GM19468 (cell line): ENCODE results near the gene PGAP1.
"Not testable (repeated sequence)": the region's sequence is repeated elsewhere in the genome, so short reads cannot be mapped to it uniquely, and the experiment has no call there.

ENCODE experiments used
- ATAC-seq: cut with Tn5 transposase; IDR thresholded peaks from one replicate; pipeline ENCODE4 v1.9.1; 2021; ENCODE audit warnings: mild to moderate bottlenecking, moderate library complexity, moderate number of reproducible peaks; ENCODE audit not compliant: unreplicated experiment; ENCODE audit errors: extremely low read depth

Gene PGAP1

DNA sequence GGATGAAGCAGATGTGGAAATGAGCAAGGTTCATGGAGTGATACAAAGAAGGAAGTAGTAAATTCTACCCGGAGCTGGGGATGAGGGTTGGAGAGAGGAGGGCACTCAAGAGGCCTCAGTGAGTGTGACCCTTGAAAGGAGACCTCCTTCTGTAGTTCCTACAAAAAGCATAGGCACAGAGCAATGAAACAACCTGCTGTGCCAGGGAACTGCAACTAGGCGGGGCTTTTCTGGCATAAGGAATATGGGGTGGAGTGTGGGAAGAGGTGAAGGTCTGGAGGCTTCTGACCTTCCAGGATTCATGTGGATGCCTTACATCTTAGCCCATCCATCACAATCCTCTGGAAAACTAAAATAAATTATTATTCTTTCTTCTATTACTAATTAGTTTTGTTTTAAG lies 25.5 kb upstream of the PGAP1 start:
- no peak for ATAC-seq

DNA sequence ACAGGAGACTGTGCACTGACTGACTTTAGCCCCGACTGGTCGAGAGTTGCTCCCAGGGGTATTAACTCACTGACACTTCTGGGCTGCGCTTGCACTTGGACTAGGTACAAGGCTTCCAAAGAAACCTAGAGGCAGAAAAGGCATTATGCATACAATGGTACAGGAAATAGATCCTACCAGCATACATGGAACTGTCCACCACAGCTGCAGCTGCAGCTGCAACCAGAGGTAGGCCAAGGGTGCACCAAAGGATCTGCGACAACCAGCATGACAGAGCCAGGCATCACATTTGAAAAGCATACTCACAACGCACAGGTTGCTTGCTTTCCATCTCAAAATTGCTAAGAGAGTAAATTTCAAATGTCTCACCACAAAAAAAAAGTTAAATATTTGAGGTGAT lies 22.6 kb upstream of the PGAP1 start:
- ATAC-seq: no peak

DNA sequence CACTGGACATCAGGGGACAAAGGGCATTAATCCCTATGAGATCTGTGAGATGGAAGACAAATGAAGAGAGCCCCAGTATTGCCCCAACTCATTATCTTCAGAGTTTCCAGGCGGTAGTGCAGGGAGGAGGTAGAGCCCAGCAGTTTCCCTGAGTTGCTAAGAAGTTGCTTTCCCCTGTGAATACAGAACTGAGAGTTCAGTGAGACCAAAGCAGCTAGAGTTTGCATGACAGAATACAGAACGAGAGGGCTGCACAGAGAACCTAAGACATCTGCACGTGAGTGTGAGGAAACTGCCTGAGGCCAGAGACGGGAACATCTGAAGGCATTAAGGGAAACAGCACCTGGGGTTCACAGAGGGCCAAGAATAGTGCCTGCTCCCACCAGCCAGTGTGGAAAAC lies 18.1 kb upstream of the PGAP1 start:
- ATAC-seq: peak; percentile 66

DNA sequence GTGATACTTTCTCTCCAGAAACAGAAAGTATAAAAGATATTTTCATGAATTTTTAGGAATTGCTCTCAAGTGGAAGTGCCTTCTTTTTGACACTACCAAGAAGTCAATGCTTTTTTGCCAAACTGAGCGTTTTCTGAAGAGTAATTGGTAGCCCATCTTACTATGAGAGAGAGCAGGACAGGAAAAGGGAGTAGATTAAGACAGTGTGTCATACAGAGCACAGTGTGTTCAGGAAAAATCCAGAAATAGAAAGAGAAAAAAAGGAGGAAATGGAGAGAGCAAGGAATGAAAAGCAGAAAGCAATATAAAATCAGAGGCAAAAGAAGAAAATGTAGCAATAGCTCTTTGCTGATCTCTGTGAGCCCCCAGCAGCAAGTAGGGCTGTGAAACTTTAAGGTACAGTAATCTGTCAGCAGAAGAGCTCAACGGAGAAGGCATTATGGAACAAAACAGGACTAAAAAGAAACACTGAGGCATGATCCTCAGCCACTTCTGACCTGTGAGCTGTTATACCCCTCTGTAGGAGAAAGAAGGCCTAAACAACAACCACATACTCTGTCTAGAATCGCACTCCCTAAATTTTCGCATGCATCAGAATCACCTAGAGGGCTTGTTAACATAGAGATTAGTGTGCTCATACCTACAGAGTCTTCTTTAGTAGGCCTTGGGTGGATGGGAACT lies 15.0 kb upstream of the PGAP1 start:
- no peak for ATAC-seq

DNA sequence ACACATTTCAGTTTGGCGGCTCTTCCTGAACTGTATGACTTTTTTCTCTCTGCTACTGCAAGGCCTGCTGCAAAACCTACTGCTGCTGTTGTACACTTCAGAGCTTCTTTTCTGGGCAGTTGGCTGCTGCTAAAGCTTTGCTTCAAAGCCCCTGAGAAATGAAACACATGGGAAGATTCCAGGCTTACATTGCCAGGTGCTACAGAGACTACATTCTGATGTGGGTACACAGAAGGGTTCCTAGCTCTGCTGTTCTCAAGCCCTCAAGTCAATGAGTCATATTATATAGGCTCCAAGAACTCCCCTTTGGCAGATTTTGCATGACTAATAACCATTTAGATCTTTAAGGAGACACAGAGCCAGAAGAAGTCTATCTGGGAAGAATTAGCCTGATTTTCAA lies 12.9 kb upstream of the PGAP1 start:
- no peak for ATAC-seq

DNA sequence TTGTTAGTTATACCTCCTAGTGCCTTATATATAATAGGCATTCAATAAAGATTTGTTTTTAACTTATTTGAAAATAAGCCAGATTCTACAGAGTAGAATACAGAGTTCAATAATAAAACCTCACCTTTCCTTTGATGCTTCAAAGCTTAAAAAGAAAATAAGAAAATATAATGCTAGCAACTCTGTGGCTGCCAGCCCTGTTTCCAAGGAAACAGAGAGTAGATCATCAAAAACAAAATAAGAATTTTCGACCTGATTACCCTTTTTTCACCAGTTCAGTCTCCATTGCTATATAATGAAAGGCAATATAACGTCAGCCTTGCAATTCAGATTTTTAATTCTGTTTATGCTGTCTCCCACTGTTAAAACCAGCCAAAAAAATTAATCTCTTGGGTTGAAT lies 8.9 kb upstream of the PGAP1 start:
- ATAC-seq: no peak

DNA sequence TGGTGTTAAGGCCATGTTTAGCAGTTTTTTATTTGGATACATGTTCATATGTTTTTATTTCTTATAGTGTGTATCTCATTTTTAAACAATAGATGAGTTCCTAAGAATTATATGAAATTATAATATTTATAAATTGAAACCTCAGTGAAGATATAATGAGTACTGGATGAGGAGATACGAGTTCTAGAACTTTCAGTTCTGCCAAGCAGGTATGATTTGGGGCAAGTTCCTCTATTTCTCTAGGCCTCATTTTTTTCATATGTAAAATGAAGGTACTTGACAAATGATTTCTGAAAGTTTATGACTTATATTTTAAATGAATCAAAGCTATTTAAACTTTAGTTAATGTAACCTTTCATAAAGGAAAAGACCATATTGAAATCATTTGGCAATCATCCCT lies 8.2 kb upstream of the PGAP1 start:
- ATAC-seq: no peak

DNA sequence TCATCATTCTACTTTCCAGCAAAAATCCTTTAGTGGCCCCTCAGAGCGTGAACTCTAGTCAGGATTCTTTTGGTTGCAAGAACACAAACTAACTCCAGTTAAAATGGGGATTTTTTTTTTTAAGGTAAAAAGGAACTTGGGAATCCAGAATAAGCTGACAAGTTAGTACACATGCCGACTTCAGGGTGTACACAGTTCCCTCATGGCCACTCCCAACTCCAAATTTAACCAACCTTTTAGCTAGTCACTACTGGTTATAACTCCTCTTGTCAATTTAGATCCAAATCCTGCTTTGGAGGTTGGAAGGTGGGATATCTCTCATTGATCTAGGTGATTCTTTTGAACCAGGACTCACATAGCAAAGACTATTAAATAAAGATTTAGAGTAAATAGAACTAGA lies 5.0 kb upstream of the PGAP1 start:
- ATAC-seq: no peak

DNA sequence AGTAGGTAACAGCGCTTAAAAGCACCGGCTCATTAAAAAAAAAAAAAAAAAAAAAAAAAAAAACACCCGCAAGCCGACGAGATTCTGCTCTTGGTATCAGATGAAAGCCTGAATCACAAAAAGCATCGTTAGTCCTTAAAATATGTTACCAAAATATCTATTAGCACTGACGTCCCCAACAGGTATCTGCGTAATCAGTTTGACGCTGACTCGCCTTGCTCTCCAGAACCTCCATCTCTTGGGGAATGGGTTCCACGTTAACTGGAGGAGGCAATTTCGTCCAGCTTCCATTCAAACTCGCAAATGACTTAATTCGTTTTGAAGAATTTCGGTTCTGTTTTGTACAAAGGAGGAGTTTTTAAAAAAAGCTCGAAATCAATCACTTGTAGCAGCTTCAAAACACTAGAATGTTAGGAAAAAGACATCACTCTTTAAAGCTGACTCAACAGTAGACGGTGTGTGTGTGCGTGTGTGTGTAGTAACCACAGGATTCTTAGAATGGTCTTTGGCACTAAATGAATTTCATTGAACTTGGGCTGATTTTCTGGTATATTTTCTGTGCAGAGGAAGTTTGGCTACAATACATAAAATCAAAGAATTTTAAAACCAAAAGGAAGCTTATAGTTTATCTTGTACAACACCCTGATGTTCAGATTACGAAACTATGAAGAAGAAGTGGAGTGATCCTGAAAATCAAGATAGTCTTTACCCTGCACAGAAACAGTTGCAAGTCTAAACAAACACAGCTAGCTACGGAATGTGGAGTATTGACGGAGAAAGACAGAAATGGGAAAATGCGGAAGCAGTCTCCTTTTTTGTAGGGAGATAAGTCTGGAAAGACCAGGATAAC lies 1.1 kb upstream of the PGAP1 start:
- no peak for ATAC-seq

DNA sequence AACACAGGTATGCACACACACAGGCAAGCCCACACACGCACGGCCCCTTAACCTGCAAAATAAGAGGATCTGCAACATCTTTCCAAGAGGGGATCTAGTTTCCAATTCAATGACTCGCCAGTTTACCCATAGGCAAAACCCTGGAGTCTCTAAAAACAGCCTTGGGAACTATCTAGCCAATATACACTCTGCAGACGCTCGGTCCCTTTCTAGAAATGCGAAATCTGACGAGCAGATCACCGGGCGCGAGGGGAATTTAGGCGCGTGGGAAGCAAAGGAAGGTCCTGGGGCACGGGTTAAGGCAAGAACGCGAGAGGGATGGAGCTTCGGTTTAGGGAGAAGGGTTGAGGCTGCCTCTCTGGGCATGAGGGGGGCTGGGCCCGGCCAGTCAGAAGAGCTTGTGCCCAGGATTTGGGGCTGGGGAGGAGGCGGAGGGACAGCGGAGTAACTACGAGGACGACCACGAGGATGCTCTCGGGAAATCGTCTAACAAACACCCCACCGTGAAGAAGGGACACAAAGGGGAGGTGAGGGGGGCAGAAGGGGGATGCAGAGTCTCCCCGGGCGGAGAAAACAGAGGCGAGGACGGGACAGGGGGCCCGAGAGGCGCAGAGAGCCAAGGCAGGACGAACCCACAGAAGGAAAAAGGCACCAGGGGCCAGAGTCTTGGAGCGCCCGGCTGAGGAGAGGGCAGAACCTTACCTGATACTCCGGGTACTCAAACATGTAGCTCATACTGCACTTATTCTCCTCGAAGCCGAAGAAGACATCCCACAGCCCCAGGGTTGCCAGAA lies 542 bp downstream of the PGAP1 start:
- ATAC-seq: peak; percentile 4

DNA sequence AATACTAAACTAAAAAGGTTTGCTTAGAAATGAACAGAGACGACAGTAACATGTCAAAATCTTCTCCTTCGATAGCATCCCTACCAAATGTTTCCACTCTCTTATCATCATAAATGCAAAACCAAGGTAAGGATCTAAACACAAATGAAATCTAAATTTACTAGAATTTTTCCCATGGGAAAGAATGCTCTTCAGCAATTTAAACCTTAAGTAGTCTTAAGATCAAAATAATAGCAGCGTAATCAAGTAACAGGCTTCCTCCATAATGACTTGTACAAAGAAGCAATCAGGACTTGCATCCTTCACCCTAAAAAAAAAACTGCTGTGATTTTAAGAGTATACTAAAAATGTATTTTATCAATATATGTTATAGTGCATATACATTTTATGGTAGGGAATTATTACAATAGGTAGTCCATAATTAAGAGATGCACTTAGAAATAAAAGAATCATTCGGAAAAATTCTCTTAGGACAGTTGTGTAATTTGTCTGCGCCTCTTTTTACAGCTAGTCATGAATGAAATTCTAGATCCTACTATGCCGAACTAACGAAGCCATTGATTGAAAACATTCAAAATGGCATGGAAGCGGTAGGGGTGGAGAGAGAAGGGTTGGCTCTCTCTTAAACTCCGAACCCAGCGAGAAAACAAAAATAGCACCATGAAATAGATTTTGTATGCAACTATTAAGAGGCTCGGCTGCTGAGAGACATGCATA lies 1.3 kb downstream of the PGAP1 start:
- no peak for ATAC-seq

DNA sequence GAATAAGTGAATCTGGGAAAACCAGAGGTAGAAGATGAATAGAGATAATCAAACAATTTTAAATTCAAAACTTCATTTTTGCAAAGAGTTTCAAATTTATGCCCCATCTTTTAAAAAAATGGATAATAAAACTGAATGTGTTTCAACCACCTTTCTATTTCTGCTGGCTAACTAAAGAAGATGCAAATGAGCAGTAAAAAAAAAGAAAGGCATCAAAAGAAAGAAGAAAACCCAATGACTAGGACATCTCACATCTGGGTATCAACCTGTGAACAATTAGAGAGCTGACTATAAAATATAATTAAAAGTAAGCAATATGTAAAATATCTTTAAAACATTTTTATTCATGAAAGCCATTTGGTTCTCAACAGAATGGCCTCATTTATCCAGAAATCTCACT lies 2.5 kb downstream of the PGAP1 start:
- ATAC-seq: no peak

DNA sequence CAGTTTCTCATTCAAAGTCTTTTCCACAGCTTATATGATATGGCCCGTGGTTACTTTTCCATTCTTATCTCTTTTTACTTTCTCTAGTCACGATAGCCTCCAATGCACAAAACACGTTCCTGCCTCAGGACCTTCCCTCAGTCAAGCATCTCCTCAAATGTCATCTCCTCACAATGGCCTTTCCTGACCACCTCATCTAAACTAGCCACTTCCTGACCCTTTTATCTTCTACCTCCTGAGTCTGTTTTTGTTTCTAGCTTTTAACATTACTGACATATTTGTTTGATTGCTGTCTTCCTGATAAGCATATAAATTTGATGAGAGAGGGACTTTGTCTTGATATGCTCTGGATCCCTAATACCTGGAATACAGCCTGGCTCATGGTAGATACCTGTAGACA lies 7.6 kb downstream of the PGAP1 start:
- ATAC-seq: no peak

DNA sequence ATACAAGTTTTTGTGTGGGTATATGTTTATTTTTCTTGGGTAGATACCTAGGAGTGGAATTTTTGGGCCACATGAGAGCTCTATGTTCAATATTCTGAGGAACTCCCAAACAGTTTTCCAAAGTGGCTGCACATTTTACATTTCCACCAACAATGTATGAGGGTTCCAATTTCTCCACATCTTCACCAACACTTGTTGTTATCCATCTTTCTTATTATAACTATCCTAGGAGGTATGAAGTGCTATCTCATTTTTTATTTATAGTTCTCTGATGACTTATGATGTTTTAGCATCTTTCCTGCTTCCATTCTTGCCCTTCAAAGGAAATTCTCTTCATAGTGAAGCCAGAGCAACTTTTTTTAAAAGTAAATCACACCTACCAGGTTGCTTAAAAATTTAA lies 8.7 kb downstream of the PGAP1 start:
- ATAC-seq: no peak

DNA sequence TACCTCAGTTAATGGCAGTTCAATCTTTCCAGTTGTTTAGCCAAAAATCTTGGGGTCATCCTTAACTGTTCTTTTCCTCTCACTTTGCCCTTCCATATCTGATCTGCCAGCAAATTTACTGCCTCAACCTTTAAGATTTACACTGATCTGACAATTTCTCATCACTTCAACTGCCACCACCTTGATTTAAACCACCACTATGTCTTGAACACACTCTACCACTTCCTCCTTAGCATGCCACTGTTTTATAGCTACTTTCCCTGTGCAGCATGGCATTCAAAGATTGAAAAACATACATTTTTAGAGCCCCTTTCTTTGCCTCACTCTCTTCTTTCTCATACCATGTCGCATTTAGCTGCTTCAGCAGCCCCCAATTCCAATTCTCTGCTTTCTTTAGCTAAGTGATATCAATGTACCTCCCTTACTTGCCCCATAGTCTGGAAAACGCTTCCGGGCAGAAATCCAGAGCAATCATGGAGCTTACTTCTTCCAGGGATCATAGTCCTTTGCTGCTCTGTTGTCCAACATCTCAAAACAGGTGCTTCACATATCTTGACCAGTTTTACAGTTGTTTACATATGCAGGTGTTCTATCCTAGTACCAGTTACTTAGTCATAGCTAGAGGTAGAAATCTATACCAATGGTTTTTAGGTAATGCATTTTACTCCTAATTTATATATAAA lies 10.9 kb downstream of the PGAP1 start:
- no peak for ATAC-seq

DNA sequence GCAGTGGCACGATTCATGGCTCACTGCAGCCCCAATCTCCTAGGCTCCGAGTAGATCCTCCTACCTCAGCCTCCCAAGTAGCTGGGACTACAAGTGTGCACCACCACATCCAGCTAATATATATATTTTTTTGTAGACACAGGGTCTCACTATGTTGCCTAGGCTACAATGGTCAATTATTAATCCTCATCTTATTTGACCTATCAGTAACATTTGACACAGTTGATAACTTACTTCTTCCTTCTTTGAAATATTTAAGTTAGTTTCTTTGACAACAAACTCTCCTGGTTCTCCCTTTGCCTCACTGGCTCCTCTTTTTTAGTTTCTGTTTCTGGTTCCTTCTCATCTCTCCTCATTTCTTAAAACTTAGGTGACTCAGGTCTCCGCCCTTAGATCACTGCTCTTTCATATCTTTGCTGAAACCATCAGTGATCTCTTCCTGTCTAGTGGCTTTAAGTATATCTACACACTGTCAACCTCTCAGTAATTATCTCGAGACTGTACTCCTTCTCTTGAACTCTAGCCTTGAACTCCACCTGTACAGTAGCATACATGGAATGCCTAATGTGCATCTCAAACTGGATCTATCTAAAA lies 11.5 kb downstream of the PGAP1 start:
- peak; percentile 65 for ATAC-seq

DNA sequence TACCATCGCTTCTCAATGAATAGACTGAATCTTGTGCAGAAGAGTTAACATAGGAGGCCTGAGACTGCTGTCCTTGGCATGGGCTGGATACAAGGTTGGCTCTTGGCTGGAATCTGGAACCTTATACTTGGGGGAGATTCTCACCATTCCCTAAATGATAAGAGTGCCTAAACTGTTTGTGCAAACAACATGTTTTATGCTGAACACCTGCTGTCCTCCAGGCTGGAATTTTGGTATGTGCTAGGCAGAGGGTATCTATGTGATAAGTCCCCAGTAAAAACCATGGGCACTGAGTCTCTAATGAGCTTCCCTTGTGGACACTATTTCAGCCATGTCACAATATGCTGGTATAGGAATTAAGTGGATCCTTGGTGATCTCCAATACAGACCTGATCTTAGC lies 12.8 kb downstream of the PGAP1 start:
- no peak for ATAC-seq

DNA sequence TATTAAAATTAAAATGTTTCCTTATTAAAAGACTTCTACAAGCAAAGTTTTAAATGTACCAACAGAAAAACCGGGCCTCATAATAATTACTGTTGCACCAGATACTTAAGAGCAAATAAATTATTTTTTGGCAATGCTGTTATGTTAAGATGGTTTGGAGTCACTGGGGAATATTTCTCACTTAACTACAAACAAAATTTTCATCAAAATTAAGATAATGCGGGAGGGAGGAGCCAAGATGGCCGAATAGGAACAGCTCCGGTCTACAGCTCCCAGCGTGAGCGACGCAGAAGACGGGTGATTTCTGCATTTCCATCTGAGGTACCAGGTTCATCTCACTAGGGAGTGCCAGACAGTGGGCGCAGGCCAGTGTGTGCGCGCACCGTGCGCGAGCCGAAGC lies 21.1 kb downstream of the PGAP1 start:
- ATAC-seq: not testable (repeated sequence)

DNA sequence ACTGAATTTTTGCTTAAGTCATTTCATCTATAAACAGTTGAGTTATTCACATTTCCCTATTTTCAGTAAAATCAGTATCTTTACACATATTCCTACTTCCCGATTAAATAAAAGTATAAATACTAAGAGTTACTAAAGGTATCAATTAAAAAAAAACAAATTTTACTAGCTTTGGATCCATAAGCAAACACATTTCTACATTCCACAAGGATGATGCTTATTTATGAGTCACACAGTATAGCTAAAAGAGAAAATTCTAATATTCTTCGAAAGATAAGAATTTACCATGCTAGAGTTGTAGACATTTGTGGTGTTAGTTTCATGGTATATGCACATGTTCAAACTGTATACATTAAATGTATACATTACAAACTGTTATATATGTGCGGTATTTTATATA lies 23.7 kb downstream of the PGAP1 start:
- ATAC-seq: no peak

DNA sequence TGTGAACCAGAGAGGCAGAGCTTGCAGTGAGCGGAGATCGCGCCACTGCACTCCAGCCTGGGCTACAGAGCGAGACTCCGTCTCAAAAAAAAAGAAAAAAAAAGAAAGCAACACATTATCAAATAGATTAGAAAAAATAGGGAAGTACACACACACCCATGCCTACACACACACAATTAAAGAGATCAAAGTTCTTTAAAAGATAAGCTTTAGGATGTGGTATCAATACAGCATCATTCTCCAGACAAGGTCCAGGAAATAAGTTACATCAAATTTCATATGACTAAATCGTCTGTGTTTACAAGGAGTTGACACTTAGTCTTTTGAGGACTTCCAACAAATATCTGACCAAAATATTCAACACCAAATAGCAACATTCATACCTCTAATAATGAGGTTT lies 25.7 kb downstream of the PGAP1 start:
- no peak for ATAC-seq
